H9 (cell line): ENCODE results near the gene APP. TPM values are rescaled to one million over a fixed set of nuclear protein-coding genes. Genes with fewer than 3 reads are reported as not detected.
A peak's percentile ranks its signal among the peaks of the same experiment; 100 is the strongest.

Experiments used
- DNase-seq: peaks from one replicate; pipeline ENCODE4 v3.0.0-alpha.2; 2017
- H2AFZ ChIP-seq: one replicate; pipeline ENCODE4 v1.6.1; 2013; ENCODE audit warnings: mild to moderate bottlenecking, low read length, control low read depth, moderate library complexity
- H2AK5ac ChIP-seq: 2 replicates; pipeline ENCODE4 v1.6.1; 2013; ENCODE audit warnings: low read length, control low read depth, mixed read lengths; ENCODE audit not compliant: insufficient read length
- H2BK120ac ChIP-seq: one replicate; pipeline ENCODE4 v1.6.1; 2013; ENCODE audit warnings: low read depth, mild to moderate bottlenecking, low read length, control low read depth, inconsistent platforms; ENCODE audit not compliant: poor library complexity, severe bottlenecking
- H2BK12ac ChIP-seq: 2 replicates; pipeline ENCODE4 v1.6.1; 2013; ENCODE audit warnings: low read length, control low read depth, mixed read lengths, low read depth; ENCODE audit not compliant: insufficient read length
- H2BK15ac ChIP-seq: 2 replicates; pipeline ENCODE4 v1.6.1; 2013; ENCODE audit warnings: low read depth, low read length, control low read depth
- H2BK20ac ChIP-seq: one replicate; pipeline ENCODE4 v1.6.1; 2013; ENCODE audit warnings: low read depth, mild to moderate bottlenecking, low read length, control low read depth, inconsistent platforms; ENCODE audit not compliant: poor library complexity, severe bottlenecking
- H2BK5ac ChIP-seq: 2 replicates; pipeline ENCODE4 v1.6.1; 2013; ENCODE audit warnings: low read length, control low read depth, mixed read lengths; ENCODE audit not compliant: insufficient read length
- H3K14ac ChIP-seq: 2 replicates; pipeline ENCODE4 v1.6.1; 2013; ENCODE audit warnings: low read length, control low read depth; ENCODE audit not compliant: insufficient read depth
- H3K18ac ChIP-seq: 2 replicates; pipeline ENCODE4 v1.6.1; 2013; ENCODE audit warnings: low read depth, mild to moderate bottlenecking, mixed read lengths, low read length, control low read depth; ENCODE audit not compliant: insufficient read length
- H3K23ac ChIP-seq: 2 replicates; pipeline ENCODE4 v1.6.1; 2013; ENCODE audit warnings: low read length, control low read depth, mixed read lengths, low read depth; ENCODE audit not compliant: insufficient read length
- H3K23me2 ChIP-seq: 2 replicates; pipeline ENCODE4 v1.6.1; 2013; ENCODE audit warnings: low read depth, mild to moderate bottlenecking, mixed read lengths, low read length, control low read depth; ENCODE audit not compliant: insufficient read length, poor library complexity, severe bottlenecking
- H3K27ac ChIP-seq: 2 replicates; pipeline ENCODE4 v1.5.1; 2013; ENCODE audit warnings: low read length, control low read depth, mixed read lengths, low read depth; ENCODE audit not compliant: insufficient read length
- H3K27me3 ChIP-seq: 2 replicates; pipeline ENCODE4 v1.6.1; 2013; ENCODE audit warnings: low read length, control low read depth, inconsistent platforms; ENCODE audit not compliant: insufficient read depth
- H3K4ac ChIP-seq: 2 replicates; pipeline ENCODE4 v1.6.1; 2013; ENCODE audit warnings: low read depth, mild to moderate bottlenecking, control low read depth, inconsistent platforms, low read length, moderate library complexity
- H3K4me1 ChIP-seq: 2 replicates; pipeline ENCODE4 v1.6.1; 2013; ENCODE audit warnings: low read length, control low read depth, inconsistent platforms; ENCODE audit not compliant: insufficient read depth
- H3K4me2 ChIP-seq: 2 replicates; pipeline ENCODE4 v1.6.1; 2013; ENCODE audit warnings: low read length, control low read depth, mixed read lengths; ENCODE audit not compliant: insufficient read length, insufficient read depth
- H3K56ac ChIP-seq: 2 replicates; pipeline ENCODE4 v1.6.1; 2013; ENCODE audit warnings: low read depth, mild to moderate bottlenecking, mixed read lengths, low read length, control low read depth; ENCODE audit not compliant: insufficient read length
- H3K79me1 ChIP-seq: 2 replicates; pipeline ENCODE4 v1.6.1; 2013; ENCODE audit warnings: low read depth, mild to moderate bottlenecking, moderate library complexity, low read length, control low read depth, inconsistent platforms; ENCODE audit not compliant: insufficient read depth, poor library complexity, severe bottlenecking
- H3K79me2 ChIP-seq: 2 replicates; pipeline ENCODE4 v1.6.1; 2013; ENCODE audit warnings: low read length, control low read depth, inconsistent platforms; ENCODE audit not compliant: insufficient read depth
- H3K9ac ChIP-seq: 2 replicates; pipeline ENCODE4 v1.6.1; 2013; ENCODE audit warnings: low read length, control low read depth, mixed read lengths; ENCODE audit not compliant: insufficient read length; ENCODE audit errors: extremely low read depth
- H3K9me3 ChIP-seq: one replicate; pipeline ENCODE4 v1.6.1; 2013; ENCODE audit warnings: low read depth, low read length, inconsistent platforms; ENCODE audit not compliant: control insufficient read depth
- H3T11ph ChIP-seq: one replicate; pipeline ENCODE4 v1.6.1; 2013; ENCODE audit warnings: mild to moderate bottlenecking, low read length, control low read depth, inconsistent platforms
- H4K20me1 ChIP-seq: one replicate; pipeline ENCODE4 v1.6.1; 2013; ENCODE audit not compliant: control insufficient read depth, insufficient read length, insufficient read depth
- H4K5ac ChIP-seq: 2 replicates; pipeline ENCODE4 v1.6.1; 2013; ENCODE audit warnings: low read depth, mild to moderate bottlenecking, mixed read lengths, low read length, control low read depth; ENCODE audit not compliant: insufficient read length
- H4K8ac ChIP-seq: replicated peaks from 2 replicates; pipeline ENCODE4 v1.6.1; 2013; ENCODE audit warnings: low read length, control low read depth, mixed read lengths, low read depth; ENCODE audit not compliant: insufficient read length
- H4K91ac ChIP-seq: 2 replicates; pipeline ENCODE4 v1.6.1; 2013; ENCODE audit warnings: low read depth, mild to moderate bottlenecking, moderate library complexity, mixed read lengths, low read length, control low read depth; ENCODE audit not compliant: insufficient read length
- H3K27ac Mint-ChIP-seq, 3 experiments: 2 replicates in 2 of 3; 3 replicates in 1 of 3; pipeline ENCODE4 v1.8.0; 2020 to 2021; ENCODE audit warnings: mixed read lengths in 3 of 3, mild to moderate bottlenecking in 1 of 3, moderate library complexity in 1 of 3
- H3K27me3 Mint-ChIP-seq: 2 replicates; pipeline ENCODE4 v1.8.0; 2021; ENCODE audit warnings: low read depth, mild to moderate bottlenecking, moderate library complexity, mixed read lengths
- H3K36me3 Mint-ChIP-seq, 3 experiments: 2 replicates in 2 of 3; 3 replicates in 1 of 3; pipeline ENCODE4 v1.8.0; 2020 to 2021; ENCODE audit warnings: low read depth in 3 of 3, mixed read lengths in 3 of 3; ENCODE audit not compliant: insufficient read depth in 1 of 3
- H3K4me1 Mint-ChIP-seq, 2 experiments: 2 replicates each; pipeline ENCODE4 v1.8.0; 2020; ENCODE audit warnings: mixed read lengths in 2 of 2
- H3K4me3 Mint-ChIP-seq, 2 experiments: 2 replicates in 1 of 2; 3 replicates in 1 of 2; pipeline ENCODE4 v1.8.0; 2020 to 2021; ENCODE audit warnings: mild to moderate bottlenecking in 2 of 2, mixed read lengths in 2 of 2, moderate library complexity in 1 of 2
- H3K9me3 Mint-ChIP-seq, 2 experiments: 2 replicates in 1 of 2; 3 replicates in 1 of 2; pipeline ENCODE4 v1.8.0; 2020; ENCODE audit warnings: mild to moderate bottlenecking in 2 of 2, mixed read lengths in 2 of 2, moderate library complexity in 1 of 2
- CTCF ChIP-seq: fragments of 200-600 bp; sonication (generic); conservative IDR thresholded peaks from 3 replicates; pipeline ENCODE4 v1.8.0; 2021; ENCODE audit warnings: antibody characterized with exemption, mild to moderate bottlenecking
- WGBS: extraction: QIAGEN DNeasy Blood & Tissue Kit; methylation state at CpG from one replicate; pipeline ENCODE4 v1.1.7; 2013; ENCODE audit warnings: missing lambda C conversion rate, low lambda C conversion rate, mixed read lengths; ENCODE audit not compliant: insufficient read length; ENCODE audit errors: extremely low coverage; 5-methylcytosine and 5-hydroxymethylcytosine counted together
- total RNA-seq: library from RNA; stranded (reverse); gene quantifications from 2 replicates; pipeline ENCODE4 v1.2.1, GENCODE V29; 2021

The APP gene
- total RNA-seq, 1 experiment from 2014 or later: 380 TPM

GRCh38 chr21:25872271-25872670 lies 298.3 kb downstream of the APP start:
- Histone ChIP-seq H3K79me1 (no peaks in the 10 kb centered on the region), H3K18ac (no peak overlapping the region), H3K23me2 (no peaks in the 10 kb centered on the region), H3K27me3 (no peaks in the 10 kb centered on the region), H2BK15ac (no peak overlapping the region), H2BK5ac (no peak overlapping the region), H3K4me1 (no peaks in the 10 kb centered on the region), H4K8ac (no peak overlapping the region), H3K27ac (no peak overlapping the region), H4K20me1 (no peaks in the 10 kb centered on the region), H3K14ac (no peak overlapping the region), H3K79me2 (no peaks in the 10 kb centered on the region), H4K91ac (no peak overlapping the region), H3K4ac (no peak overlapping the region), H2BK20ac (no peak overlapping the region), H3K56ac (no peak overlapping the region), H4K5ac (no peak overlapping the region), H2AK5ac (no peak overlapping the region), H3K9ac (no peak overlapping the region), H3K9me3 (no peaks in the 10 kb centered on the region), H3K4me2 (no peak overlapping the region), H3K23ac (no peak overlapping the region), H2BK120ac (no peak overlapping the region), H3T11ph (no peak overlapping the region), H2BK12ac (no peak overlapping the region), H2AFZ (no peak overlapping the region)
- Mint-ChIP-seq H3K9me3 (no peaks in the 10 kb centered on the region), H3K4me3 (no peak overlapping the region), H3K36me3 (no peaks in the 10 kb centered on the region; a peak in 2 of 7 replicates), H3K27me3 (peaks cover 1% of the 10 kb centered on the region; the same call in 1 of the 2 replicates), H3K4me1 (peaks cover 10 to 13% of the 10 kb centered on the region in 2 experiments), H3K27ac (no peak overlapping the region)
- no CpG with 5 or more reads among the region's 4 CpGs for WGBS
- DNase-seq: peak; percentile 61
- TF ChIP-seq CTCF: peak; percentile 48; the same call in 2 of the 3 replicates
